HepG2 (cell line): ENCODE measurements around the gene MFSD6. TPM values are rescaled to one million over a fixed set of nuclear protein-coding genes. Genes with fewer than 3 reads are reported as not detected.

ENCODE experiments used
- E2F5 ChIP-seq: sonication (generic); formaldehyde crosslinking; conservative IDR thresholded peaks from 2 replicates; pipeline ENCODE4 v1.4.0; 2020; ENCODE audit warnings: missing genetic modification reagents
- LRRFIP1 ChIP-seq: sonication (generic); formaldehyde crosslinking; conservative IDR thresholded peaks from 2 replicates; pipeline ENCODE4 v1.4.0; 2020; ENCODE audit warnings: missing genetic modification reagents
- NFAT5 ChIP-seq: sonication (generic); formaldehyde crosslinking; IDR thresholded peaks from 2 replicates; pipeline ENCODE4 v1.4.0; 2020; ENCODE audit warnings: missing genetic modification reagents
- TEAD3 ChIP-seq: optimal IDR thresholded peaks from 2 replicates; pipeline ENCODE3; 2016; ENCODE audit warnings: borderline replicate concordance
- TOE1 ChIP-seq: sonication (generic); formaldehyde crosslinking; IDR thresholded peaks from 2 replicates; pipeline ENCODE4 v1.4.0; 2020; ENCODE audit warnings: mild to moderate bottlenecking, missing genetic modification reagents
- ZBTB7B ChIP-seq: sonication (generic); formaldehyde crosslinking; IDR thresholded peaks from 2 replicates; pipeline ENCODE4 v1.4.0; 2020; ENCODE audit warnings: missing genetic modification reagents
- ZNF256 ChIP-seq: sonication (generic); formaldehyde crosslinking; conservative IDR thresholded peaks from 2 replicates; pipeline ENCODE4 v1.4.0; 2020; ENCODE audit warnings: missing genetic modification reagents
- ZNF513 ChIP-seq: sonication (generic); formaldehyde crosslinking; conservative IDR thresholded peaks from 2 replicates; pipeline ENCODE4 v1.5.0; 2020; ENCODE audit warnings: missing genetic modification reagents
- ZNF788 ChIP-seq: sonication (generic); formaldehyde crosslinking; IDR thresholded peaks from 2 replicates; pipeline ENCODE4 v1.5.0; 2020; ENCODE audit warnings: mild to moderate bottlenecking, missing genetic modification reagents, borderline replicate concordance
- polyA plus RNA-seq, 8 experiments: library from polyadenylated mRNA; depleted of rRNA in 3 of 8; stranded (reverse) in 7 of 8; unstranded in 1 of 8; fragments of >200 nt; fragmentation: Illumina TruSeq in 4 of 8; extraction: Trizol in 4 of 8; gene quantifications; 2 replicates each; pipeline versions ENCODE4 v1.2.1 to v1.2.3, GENCODE V29; 2011 to 2016; ENCODE audit warnings: low read depth in 4 of 8, missing spikeins in 1 of 8, mixed read lengths in 1 of 8; ENCODE audit not compliant: insufficient read depth in 1 of 8
- total RNA-seq, 5 experiments: library from RNA; depleted of rRNA; stranded (reverse); fragments of >200 nt; fragmentation: Illumina TruSeq; extraction: Trizol; gene quantifications; 2 replicates each; pipeline ENCODE4 v1.2.3, GENCODE V29; 2016; ENCODE audit warnings: low read depth in 1 of 5

MFSD6 gene
- total and polyA plus RNA-seq, 2 of the 13 experiments (the other 11 are each of a cell fraction or from before 2014, with no cell fraction given): 0.92 to 1.4 TPM

GRCh38 chr2:190362894-190363293, 45.3 kb upstream of the MFSD6 start (continued):
- TF ChIP-seq ZNF788 (no peak), E2F5 (no peak), ZBTB7B (CRISPR knock-in tag) (no peak), LRRFIP1 (CRISPR knock-in tag) (no peak), ZNF513 (CRISPR knock-in tag) (no peak), TOE1 (CRISPR knock-in tag) (no peak), ZNF256 (CRISPR knock-in tag) (no peak), NFAT5 (CRISPR knock-in tag) (no peak), TEAD3 (no peak)
